GM18868 (cell line): ENCODE data around the gene DPP9.

Experiments used
- ATAC-seq: cut with Tn5 transposase; IDR thresholded peaks from one replicate; pipeline ENCODE4 v1.9.1; 2021; ENCODE audit warnings: mild to moderate bottlenecking, moderate library complexity; ENCODE audit not compliant: unreplicated experiment

Gene DPP9

DNA sequence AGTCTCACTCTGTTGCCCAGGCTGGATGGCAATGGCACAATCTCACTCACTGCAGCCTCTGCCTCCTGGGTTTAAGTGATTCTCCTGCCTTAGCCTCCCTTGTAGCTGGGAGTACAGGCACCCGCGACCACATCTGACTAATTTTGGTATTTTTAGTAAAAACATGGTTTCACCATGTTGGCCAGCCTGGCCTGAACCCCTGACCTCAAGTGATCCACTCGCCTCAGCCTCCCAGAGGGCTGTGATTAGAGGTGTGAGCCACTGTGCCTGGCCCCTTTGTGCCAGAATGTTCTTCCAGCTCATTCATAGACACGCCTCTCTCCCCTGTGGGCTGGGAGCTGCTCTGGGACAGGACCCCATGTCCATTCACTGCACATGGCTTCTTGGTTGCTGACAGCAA lies 62.6 kb downstream of the DPP9 start:
- ATAC-seq: no peak

DNA sequence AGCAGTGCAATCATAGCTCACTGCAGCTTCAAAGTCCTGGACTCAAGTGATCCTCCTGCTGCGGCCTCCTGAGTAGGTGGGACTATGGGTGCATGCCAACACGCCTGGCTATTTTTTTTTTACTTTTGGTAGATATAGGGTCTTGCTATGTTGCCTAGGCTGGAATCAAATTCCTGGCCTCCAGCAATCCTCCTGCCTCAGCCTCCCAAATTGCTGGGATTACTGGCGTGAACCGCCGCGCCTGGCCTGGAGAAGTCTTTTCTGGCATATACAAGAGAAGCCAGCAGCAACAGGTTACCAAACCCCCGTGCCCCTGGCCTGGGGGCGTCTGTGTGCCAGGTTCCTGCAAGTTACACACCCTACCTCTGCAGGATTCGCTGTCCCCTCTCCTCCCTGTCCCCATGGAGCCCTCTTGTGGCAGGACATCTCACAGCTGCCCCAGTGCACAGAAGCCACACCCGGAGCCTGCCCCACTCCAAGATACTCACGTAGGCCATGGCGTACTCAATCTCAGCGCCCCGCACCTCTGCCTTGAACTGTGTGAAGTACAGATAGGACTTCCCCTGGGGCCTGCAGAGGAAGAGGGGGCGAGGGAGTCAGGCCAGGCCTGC lies 63.4 kb downstream of the DPP9 start:
- ATAC-seq: no peak

DNA sequence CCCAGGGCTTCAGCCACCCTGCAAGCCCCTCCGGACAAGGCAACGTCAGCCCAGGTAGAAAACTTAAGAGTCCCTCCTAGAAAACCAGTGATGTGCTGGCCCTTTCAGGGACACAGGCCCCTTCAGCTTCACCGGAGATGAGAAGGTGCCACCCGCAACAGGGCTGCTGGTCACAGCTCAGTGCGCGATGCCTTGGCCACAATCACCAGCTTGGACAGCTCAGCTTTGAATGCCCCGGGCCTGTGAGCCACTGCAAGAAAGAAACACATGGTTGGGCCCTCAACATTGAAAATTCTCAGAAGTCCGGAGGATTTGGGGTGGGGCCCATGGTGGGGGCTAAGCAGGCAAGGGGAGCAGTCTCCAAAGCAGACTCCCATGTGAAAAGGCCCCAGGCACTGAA lies 65.8 kb downstream of the DPP9 start:
- ATAC-seq: no peak

DNA sequence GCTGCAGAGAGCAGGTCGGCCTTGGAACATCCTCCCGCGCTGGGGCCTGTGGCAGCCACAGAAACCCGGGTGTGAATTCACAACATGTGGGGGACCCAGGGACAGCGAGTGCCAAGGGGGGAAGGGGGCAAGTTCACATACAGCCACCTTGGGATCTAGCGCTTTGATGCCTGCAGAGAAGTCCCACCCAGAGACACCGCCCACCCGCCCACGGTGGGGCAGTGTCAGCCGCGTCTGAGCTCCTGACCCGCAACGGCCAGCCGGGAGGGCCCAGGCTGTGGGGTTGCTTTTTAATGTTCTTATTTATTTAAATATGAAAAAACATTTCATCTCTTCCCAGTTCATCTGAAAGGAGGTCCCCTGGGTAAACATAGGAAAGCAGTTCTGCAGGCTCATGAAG lies 66.4 kb downstream of the DPP9 start:
- no peak for ATAC-seq

DNA sequence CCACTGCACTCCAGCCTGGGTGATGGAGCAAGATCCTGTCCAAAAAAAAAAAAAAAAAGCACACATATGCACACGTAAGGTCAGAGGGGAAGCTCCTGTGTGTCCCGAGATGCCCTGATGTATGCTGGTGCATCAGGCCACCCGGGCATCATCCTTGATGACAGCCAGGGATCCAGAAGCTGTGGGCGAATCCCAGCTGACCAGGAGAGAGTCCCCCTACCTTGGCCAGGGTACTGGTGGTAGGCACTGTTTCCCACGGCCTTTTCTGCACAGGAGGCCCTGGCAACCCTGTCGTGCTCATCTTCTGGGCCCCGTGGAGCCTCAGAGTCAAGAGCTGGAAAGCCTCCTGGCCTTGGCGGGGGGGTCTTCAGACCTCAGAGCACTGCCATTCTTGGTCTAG lies 67.5 kb downstream of the DPP9 start:
- ATAC-seq: no peak

DNA sequence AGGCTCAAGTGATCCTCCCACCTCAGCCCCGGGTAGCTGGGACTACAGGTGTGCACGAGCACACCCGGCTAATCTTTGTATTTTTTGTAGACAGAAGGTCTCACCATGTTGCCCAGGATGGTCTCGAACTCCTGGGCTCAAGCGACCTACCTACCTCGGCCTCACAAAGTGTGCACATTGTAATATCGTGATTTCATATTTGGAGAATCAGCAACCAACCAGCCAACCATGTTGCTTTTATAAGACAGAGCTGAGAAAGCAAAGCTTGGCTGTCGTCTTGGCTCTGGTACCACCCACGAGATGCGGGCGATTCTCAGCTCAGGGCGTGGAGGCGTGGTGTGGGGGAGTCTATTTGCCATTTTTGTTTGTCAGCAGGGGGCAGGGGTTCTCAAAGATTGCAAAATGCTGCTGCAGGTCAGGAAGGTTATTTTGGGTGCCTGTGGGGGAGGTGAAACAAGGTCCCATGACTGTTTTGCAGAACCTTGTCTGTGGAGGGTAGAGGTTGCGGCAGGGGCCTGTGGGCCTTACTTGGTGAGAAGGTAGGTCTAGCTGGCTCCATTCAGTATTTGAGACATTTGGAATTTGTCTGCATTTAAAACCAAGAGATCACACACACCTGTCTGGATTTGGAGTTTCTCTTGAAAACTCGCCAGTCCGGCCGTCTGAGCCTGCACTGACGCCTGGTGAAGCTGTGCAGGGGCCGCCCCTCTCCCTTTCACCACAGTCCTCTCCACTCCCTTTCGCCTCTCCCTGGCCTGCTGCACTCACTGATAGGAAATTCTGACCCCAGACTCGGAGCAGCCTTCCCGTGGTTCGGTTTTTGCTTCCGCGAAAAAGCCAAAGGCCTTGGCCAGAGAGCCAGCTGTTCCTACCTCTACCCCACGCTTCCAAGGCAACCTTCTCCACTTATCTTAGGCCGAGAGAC lies 68.9 kb downstream of the DPP9 start:
- ATAC-seq: no peak

DNA sequence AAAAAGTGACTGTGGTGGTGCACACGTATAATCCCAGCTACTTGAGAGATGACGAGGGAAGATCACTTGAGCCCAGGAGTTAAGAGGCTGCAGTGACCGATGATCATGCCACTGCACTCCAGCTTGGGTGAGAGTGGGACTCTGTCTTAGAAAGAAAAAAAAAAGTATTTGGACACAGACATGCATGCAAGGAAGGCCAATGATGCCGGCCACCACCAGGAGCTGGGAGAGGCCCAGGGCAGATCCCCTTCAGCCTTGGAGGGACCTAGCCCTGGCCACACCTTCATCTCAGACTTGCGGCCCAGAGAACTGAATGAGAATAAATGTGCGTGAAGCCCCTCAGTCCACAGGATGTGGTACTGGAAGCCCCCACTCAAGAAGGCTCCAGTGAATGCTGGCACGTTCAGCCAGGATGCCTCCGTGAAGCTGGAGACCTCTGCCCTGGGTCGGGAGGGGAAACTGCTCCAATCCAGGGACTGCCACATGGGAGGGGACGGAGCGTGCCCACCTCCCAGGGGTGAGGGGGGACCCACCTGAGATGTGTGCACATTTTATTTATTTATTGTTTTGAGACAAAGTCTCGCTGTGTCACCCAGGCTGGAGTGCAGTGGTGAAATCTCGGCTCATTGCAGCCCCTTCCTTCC lies 69.7 kb downstream of the DPP9 start:
- no peak for ATAC-seq

DNA sequence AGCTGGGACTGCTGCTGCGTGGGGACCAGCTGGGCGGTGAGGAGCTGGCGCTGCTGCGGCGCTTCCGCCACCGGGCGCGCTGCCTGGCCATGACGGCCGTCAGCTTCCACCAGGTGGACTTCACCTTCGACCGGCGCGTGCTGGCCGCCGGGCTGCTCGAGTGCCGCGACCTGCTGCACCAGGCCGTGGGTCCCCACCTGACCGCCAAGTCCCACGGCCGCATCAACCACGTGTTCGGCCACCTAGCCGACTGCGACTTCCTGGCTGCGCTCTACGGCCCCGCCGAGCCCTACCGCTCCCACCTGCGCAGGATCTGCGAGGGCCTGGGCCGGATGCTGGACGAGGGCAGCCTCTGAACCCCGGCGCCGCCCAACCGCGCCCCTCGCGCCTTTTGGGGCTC lies 71.6 kb downstream of the DPP9 start:
- ATAC-seq: no peak

DNA sequence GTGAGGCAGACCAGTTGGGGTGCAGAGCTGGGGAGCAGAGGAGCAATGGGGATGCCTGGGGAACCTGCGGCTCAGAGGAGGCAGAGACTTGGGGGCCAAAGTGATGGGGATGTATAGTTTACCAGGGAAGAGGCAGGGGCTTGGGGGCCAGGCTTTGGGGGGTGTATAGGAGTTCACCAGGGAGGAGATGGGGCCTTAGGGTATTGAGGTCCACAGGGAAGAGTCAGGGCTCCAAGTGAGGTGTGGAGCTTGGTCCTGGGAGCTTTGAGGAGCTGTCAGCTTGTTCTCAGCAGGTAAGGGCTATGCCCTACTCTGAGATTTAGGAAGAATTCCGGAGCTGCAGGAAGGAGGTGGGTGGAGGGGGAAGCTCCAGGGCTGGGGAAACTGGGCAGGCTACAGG lies 73.5 kb downstream of the DPP9 start:
- no peak for ATAC-seq

DNA sequence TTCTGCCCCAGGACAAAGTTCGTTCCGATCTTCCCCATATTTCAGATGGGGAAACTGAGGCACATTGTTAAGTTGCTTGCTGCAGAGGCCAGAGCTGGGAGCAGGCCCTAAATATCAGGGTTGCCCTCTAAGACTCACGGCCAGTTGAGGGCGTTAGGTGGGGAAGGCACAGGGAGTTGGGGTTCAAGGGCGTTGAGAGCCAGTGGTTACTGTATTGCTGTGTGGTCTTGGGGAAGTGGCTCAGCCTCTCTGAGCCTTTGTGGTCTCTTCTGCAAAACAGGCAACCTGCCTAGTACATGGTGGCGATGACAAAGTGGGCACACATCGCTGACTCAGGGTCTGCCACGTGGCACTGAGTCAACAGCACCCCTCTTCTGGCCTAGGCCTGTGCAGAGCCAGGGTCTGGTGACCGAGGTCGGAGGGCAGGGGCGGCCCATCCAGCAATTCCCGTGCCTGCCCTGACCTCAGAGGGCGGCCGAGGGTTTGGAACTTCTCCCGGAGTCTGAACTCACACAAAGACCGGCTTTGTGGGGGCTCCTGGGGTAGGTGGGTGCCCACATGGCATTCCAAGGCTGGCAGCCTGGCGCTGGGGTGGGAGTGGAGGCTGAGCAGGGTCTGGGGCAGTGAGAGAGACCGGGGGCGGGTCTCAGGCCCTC lies 74.1 kb downstream of the DPP9 start:
- ATAC-seq: no peak

DNA sequence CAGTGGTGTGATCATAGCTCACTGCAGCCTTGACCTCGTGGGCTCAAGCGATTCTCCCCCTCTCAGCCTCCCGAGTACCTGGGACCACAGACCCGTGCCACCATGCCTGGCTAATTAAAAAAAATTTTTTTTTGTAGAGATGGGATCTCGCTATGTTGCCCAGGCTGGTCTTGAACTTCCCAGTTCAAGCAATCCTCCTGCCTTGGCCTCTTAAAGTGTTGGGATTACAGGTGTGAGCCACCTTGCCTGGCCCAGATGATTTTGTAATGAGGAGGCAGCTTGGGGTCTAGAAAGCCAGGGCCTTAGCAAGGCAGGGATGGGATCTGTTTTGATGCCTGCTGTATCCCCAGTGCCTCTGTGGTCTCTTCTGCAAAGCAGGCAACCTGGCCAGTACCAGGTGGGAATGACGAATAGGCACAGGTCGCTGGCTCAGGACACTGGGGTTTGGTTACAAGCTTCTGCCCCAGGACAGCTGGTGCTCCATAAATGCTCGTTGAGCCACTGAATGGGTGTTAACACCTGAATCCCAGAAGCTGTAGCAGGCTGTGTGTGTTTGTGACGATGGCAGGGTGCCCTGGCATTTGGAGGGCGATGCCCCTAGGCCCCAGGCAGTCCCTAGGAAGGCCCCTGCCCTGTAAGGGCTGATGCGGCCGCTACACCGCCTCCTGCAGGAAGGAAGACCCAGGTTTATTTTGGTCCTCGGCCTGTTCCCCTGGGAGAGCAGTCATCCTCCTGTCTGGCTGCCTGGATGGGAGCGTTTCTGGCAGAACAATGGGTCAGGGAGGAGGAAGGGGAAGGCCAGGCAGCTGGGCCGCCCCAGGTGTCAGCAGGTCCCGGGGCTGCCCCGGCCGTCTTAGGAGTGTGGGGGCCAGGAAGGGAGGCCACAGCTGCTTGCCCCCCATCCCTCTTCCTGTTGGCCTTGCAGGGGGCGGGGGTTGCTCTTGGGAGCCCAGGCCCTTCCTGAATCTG lies 75.7 kb downstream of the DPP9 start:
- ATAC-seq: no peak

DNA sequence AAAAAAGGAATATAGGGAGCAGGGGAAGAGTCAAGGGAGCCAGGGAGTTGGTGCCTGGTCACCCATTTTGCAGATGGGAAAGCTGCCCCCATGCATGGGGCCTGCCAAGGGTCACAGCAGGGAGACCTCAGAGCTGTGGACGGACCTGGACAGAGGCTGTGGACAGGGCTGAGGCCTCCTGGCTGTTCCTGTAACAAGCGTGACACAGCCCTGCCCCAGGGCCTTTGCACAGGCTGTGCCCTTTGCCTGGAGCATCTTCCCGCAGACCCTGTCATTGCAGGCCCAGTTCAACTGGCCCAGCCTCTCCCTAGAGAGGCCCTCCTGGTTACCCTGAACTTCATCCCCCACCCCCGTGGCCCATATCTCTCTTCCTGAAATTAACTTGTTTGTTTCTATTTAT lies 77.9 kb downstream of the DPP9 start:
- no peak for ATAC-seq

DNA sequence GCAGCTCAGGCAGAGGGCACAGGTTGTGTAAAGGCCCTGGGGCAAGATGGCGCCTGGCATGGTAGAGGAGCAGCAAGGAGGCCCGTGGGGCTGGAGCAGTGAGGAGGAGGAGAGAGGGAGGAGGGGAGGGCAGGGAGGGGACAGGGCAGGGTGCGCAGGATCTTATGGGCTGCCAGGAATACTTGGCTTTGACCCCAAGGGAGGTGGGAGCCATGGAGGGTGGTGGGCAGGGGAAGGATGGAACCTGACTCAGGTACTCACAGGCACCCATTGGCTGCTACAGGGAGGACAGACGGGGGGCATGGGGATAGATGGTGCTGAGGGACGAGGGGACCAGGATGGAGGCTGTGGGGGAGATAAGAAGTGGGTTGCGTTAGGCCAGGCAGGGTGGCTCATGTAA lies 81.0 kb downstream of the DPP9 start:
- ATAC-seq: no peak

DNA sequence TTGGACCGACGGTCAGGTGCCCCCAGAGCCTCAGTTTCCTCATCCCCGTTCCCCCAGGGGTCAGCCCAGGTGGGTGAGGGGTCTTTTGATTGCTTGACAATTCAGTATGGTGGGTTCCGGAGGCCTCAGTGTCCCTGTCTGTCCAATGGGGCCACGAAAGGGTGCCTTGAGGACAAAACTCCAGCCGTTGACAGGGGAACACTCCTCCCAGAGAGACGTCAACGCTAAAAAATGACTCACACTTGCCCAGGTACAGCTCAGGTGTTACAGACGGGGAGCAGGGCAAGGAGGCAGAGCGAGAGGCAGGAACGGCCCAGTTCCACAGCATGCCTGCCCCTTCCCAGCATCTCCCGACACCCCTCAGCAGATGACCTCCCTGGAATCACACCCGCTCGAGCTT lies 82.5 kb downstream of the DPP9 start:
- no peak for ATAC-seq

DNA sequence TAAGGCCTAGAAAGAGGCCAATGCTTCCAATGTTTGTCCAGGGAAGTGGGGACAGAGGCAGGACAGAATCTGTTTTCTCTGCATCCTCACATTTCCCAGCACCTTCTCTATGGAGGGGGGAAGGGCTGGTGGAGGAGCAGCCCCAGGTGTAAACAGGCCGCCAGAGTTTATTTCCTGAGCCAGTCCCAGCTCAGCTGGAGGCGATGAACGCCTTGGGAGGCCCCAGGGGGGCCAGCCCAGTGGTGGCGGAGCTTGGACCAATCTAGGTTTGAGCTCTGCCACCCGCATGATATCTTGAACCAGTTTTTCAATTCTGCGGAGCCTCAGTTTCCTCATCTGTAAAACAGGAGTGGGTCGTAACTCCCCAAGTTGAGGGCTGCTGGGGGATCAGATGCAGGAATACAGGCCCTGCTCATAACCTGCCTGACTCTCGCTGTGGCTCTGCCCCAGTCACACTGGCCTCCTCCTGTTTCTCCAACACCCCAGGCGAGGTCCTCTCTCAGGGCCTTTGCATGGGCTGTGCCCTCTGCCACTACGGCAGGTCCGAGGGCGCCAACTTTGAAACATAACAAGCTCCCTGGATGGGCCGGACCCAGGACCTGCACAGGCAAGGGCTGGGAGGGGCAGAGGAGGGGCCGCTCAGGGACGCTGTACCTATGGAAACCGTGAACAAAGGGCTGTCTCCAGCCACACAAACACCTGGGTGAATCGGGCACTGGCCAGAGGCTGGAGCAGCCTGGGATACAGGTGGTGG lies 83.2 kb downstream of the DPP9 start:
- ATAC-seq: no peak

DNA sequence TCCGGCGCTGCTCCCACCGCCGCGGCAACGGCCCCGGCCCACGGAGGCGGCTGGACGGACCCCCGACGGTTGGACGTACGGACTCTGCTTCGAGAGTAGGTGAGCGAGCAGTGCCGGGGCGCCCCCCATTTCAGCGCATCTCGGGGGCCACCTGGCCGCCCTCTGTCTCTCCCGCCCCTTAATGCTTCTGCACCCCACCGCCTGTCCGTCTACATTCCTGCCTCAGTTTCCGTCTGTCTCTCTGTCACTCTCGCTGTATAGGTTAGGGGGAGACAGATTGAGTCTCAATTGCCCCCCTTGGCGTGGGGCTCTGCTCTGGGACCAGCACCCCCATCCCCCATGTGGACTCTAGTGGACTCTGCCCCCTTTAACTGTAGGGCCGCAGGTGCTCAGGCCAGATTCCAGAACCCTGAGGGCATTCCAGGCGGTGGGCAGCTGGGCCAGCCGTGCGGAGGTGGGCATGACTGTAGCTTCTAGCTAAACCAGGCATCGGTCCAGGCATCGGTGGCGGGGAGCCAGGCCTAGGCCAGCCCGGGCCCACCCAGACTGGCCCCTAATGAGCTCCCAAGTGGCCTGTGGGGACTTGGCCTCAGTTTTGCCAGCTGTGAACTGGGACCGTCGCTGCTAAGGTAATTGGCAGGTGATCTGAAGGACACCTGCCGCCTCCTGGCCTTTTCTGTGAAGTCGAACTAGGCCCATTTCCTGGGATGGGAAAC lies 84.0 kb downstream of the DPP9 start:
- ATAC-seq: no peak

DNA sequence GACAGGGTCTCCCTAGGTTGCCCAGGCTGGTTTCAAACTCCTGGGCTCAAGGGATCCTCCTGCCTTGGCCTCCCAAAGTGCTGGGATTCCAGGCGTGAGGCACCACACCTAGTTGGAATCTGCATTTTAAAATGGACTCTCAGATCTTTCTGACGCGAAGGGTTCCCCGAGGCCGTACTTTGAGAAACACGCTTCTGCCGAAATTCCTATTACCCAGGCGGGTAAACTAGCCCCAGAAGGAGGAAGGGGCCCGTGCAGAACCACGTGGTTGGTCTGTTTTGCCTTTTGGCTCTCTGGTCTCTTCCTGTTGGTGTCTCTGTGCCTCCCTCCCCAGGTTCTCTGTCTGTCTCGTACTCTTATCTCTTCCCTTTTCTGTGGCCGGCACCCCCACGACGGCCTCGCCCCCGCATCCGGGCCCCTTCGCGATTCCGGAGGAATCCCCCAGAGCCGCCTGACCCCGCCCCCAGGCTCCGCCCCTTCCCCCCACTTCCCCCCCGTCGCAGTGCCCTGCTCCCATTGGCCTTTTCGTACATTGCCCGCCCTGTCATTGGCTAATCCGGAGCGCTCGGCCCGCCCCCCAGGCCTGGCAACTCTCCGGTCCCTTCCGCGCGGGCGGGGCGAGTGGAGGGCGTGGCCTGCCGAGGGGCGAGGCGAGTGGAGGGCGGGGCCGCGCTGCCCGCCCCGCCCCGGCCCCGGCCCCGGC lies 84.7 kb downstream of the DPP9 start, which contains the start of gene TNFAIP8L1:
Gene TNFAIP8L1 (plus strand): TSS at position 689 of the 703 bp plus-strand sequence. CDS start 12,354 bp downstream, outside the sequence.
- ATAC-seq: peak; percentile 80

DNA sequence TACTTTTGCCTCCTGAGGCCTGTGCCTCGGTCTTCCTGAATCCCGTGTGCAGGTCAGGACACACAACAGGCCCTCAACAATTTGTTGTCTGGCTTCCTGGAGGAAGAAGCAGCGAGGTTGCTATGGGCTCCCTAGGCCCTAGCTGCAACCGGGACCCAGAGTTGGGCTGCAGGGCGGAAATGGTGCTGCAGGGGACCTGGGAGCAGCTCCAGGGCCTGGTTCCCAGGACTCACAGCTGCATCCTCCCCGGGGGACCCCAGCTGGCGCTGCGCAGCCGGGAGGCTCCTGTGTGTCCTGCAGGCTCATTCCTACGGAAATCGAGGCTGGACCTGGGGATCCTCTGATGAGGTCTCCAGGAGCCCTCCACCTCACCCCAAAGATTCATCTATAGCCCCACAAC lies 85.3 kb downstream of the DPP9 start:
- no peak for ATAC-seq
